Smooth muscle cell (in vitro differentiated cells): ENCODE results near the gene PARN. TPM values are rescaled to one million over a fixed set of nuclear protein-coding genes. Genes with fewer than 3 reads are reported as not detected.
"Not testable (repeated sequence)": the region's sequence is repeated elsewhere in the genome, so short reads cannot be mapped to it uniquely, and the experiment has no call there.

Source experiments
- DNase-seq: peaks from one replicate; lab custom pipeline; 2025; ENCODE audit not compliant: unreplicated experiment; lab: John Stamatoyannopoulos, UW
- H2AFZ ChIP-seq: fragments of 200-600 bp; sonication (generic); 2 replicates; pipeline ENCODE4 v1.6.0; 2016; ENCODE audit warnings: antibody characterized with exemption, low read depth, mild to moderate bottlenecking
- H3F3A ChIP-seq: fragments of 200-600 bp; sonication (generic); 2 replicates; pipeline ENCODE4 v1.6.0; 2017; ENCODE audit warnings: antibody characterized with exemption, low read depth
- H3K27ac ChIP-seq: fragments of 200-600 bp; sonication (generic); 2 replicates; pipeline ENCODE4 v1.5.1; 2016; ENCODE audit warnings: low read depth, mild to moderate bottlenecking
- H3K27me3 ChIP-seq: fragments of 200-600 bp; sonication (generic); 2 replicates; pipeline ENCODE4 v1.6.1; 2016; ENCODE audit warnings: low read depth, mild to moderate bottlenecking
- H3K36me3 ChIP-seq: fragments of 200-600 bp; sonication (generic); 2 replicates; pipeline ENCODE4 v1.5.1; 2016; ENCODE audit warnings: low read depth
- H3K4me1 ChIP-seq: fragments of 200-600 bp; sonication (generic); 2 replicates; pipeline ENCODE4 v1.5.1; 2016; ENCODE audit warnings: low read depth
- H3K4me2 ChIP-seq: fragments of 200-600 bp; sonication (generic); 2 replicates; pipeline ENCODE4 v1.6.0; 2016; ENCODE audit warnings: mild to moderate bottlenecking
- H3K4me3 ChIP-seq: fragments of 200-600 bp; sonication (generic); 2 replicates; pipeline ENCODE4 v1.5.1; 2016; ENCODE audit warnings: mild to moderate bottlenecking
- H3K79me2 ChIP-seq: fragments of 200-600 bp; sonication (generic); 2 replicates; pipeline ENCODE4 v1.6.0; 2016; ENCODE audit warnings: low read depth, mild to moderate bottlenecking
- H3K9ac ChIP-seq: fragments of 200-600 bp; sonication (generic); 2 replicates; pipeline ENCODE4 v1.6.0; 2016; ENCODE audit warnings: low read depth
- H3K9me3 ChIP-seq: fragments of 200-600 bp; sonication (generic); replicated peaks from 2 replicates; pipeline ENCODE4 v1.5.1; 2016; ENCODE audit warnings: low read depth
- H4K20me1 ChIP-seq: fragments of 200-600 bp; sonication (generic); 2 replicates; pipeline ENCODE4 v1.6.0; 2016; ENCODE audit warnings: low read depth
- WGBS: methylation state at CpG from one replicate; pipeline ENCODE4 v1.1.7; 2016; ENCODE audit warnings: low lambda C conversion rate; 5-methylcytosine and 5-hydroxymethylcytosine counted together
- polyA plus RNA-seq: library from polyadenylated mRNA; unstranded; fragments of >200 nt; fragmentation: Nextera tagmentation; extraction: Ambion mirVana; gene quantifications from 2 replicates; pipeline ENCODE4 v1.2.1, GENCODE V29; 2016
- total RNA-seq: library from RNA; depleted of rRNA; stranded (reverse); fragments of >200 nt; gene quantifications from 2 replicates; pipeline ENCODE4 v1.2.3, GENCODE V29; 2014
- TF ChIP-seq, protein P1 (sequence below): fragments of 200-600 bp; sonication (generic); IDR thresholded peaks from 2 replicates; pipeline ENCODE4 v1.5.1; 2017; ENCODE audit warnings: borderline replicate concordance, mild to moderate bottlenecking, antibody characterized with exemption; ENCODE audit not compliant: insufficient read depth, poor library complexity, severe bottlenecking

PARN gene
- total and polyA plus RNA-seq, 2 experiments from 2014 or later: 22.2 to 24.6 TPM

GRCh38 chr16:14444979-14445810 is 184.9 kb downstream of the PARN start:
- H3K27ac ChIP-seq: no peak overlapping the region
- no peaks in the 10 kb centered on the region for H3K4me1 ChIP-seq
- H3K79me2 ChIP-seq: no peaks in the 10 kb centered on the region
- no peaks in the 10 kb centered on the region for H3K36me3 ChIP-seq
- H3K9me3 ChIP-seq: no peaks in the 10 kb centered on the region
- no peak overlapping the region for H3K4me2 ChIP-seq
- H3K9ac ChIP-seq: no peak overlapping the region
- 97% methylated on average over 8 of the region's 8 CpGs for WGBS
- no peak overlapping the region for H3K4me3 ChIP-seq
- no peaks in the 10 kb centered on the region for H3K27me3 ChIP-seq
- no peaks in the 10 kb centered on the region for H4K20me1 ChIP-seq
- no peak for DNase-seq
- TF ChIP-seq, protein P1, sequence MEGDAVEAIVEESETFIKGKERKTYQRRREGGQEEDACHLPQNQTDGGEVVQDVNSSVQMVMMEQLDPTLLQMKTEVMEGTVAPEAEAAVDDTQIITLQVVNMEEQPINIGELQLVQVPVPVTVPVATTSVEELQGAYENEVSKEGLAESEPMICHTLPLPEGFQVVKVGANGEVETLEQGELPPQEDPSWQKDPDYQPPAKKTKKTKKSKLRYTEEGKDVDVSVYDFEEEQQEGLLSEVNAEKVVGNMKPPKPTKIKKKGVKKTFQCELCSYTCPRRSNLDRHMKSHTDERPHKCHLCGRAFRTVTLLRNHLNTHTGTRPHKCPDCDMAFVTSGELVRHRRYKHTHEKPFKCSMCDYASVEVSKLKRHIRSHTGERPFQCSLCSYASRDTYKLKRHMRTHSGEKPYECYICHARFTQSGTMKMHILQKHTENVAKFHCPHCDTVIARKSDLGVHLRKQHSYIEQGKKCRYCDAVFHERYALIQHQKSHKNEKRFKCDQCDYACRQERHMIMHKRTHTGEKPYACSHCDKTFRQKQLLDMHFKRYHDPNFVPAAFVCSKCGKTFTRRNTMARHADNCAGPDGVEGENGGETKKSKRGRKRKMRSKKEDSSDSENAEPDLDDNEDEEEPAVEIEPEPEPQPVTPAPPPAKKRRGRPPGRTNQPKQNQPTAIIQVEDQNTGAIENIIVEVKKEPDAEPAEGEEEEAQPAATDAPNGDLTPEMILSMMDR: no peak
- H3F3A ChIP-seq: no peaks in the 10 kb centered on the region
- H2AFZ ChIP-seq: no peak overlapping the region

DNA sequence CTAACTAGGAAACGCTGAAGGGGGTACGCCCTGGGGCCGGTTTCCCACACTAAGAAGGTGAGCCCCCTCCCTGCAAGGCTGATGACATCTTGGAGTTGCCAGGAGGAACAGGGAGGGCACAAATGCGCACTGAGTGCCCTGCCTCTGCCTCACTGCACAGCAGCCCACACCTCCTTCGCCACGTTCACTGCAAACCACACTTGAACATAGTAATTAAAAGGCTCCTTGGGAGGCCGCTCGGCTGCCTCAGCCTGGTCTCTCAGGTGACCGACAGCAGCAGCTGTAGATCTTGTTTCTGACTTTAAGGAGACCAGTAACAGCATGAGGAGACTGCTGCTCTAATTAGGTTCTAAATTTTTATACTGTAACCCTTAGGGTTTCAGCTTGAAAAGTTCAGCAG is 188.5 kb downstream of the PARN start:
- H3K36me3 ChIP-seq, H4K20me1 ChIP-seq, H2AFZ ChIP-seq, H3K27me3 ChIP-seq, H3K4me2 ChIP-seq, H3K4me1 ChIP-seq, H3K27ac ChIP-seq, H3K9ac ChIP-seq, H3F3A ChIP-seq, H3K4me3 ChIP-seq, H3K9me3 ChIP-seq, DNase-seq, H3K79me2 ChIP-seq: not testable (repeated sequence)
- WGBS: 84% methylated on average over 9 of the region's 9 CpGs

GRCh38 chr16:14438256-14438655 is 191.8 kb downstream of the PARN start:
- no peak overlapping the region for H3K27ac ChIP-seq
- no peaks in the 10 kb centered on the region for H4K20me1 ChIP-seq
- no peak overlapping the region for H2AFZ ChIP-seq
- no peaks in the 10 kb centered on the region for H3K9me3 ChIP-seq
- no peaks in the 10 kb centered on the region for H3F3A ChIP-seq
- H3K4me2 ChIP-seq: no peak overlapping the region
- TF ChIP-seq, protein P1: no peak
- H3K4me3 ChIP-seq: no peak overlapping the region
- no peaks in the 10 kb centered on the region for H3K27me3 ChIP-seq
- 100% methylated on average over 1 of the region's 1 CpG for WGBS
- H3K4me1 ChIP-seq: no peaks in the 10 kb centered on the region
- DNase-seq: no peak
- no peaks in the 10 kb centered on the region for H3K79me2 ChIP-seq
- no peak overlapping the region for H3K9ac ChIP-seq
- H3K36me3 ChIP-seq: no peaks in the 10 kb centered on the region

GRCh38 chr16:14437426-14437825 is 192.6 kb downstream of the PARN start:
- TF ChIP-seq, protein P1: no peak
- no peak overlapping the region for H3K4me2 ChIP-seq
- H4K20me1 ChIP-seq: no peaks in the 10 kb centered on the region
- no peaks in the 10 kb centered on the region for H3F3A ChIP-seq
- H3K9ac ChIP-seq: no peak overlapping the region
- no peaks in the 10 kb centered on the region for H3K27me3 ChIP-seq
- no peak overlapping the region for H2AFZ ChIP-seq
- no peak overlapping the region for H3K27ac ChIP-seq
- 93% methylated on average over 7 of the region's 7 CpGs for WGBS
- no peaks in the 10 kb centered on the region for H3K79me2 ChIP-seq
- DNase-seq: no peak
- no peaks in the 10 kb centered on the region for H3K9me3 ChIP-seq
- H3K4me3 ChIP-seq: no peak overlapping the region
- H3K36me3 ChIP-seq: no peaks in the 10 kb centered on the region
- H3K4me1 ChIP-seq: no peaks in the 10 kb centered on the region
